Smooth muscle cell (in vitro differentiated cells): ENCODE measurements around the gene SLC6A17. TPM values are rescaled to one million over a fixed set of nuclear protein-coding genes. Genes with fewer than 3 reads are reported as not detected.

Experiments
- DNase-seq: peaks from one replicate; lab custom pipeline; 2025; ENCODE audit not compliant: unreplicated experiment; lab: John Stamatoyannopoulos, UW
- H2AFZ ChIP-seq: fragments of 200-600 bp; sonication (generic); 2 replicates; pipeline ENCODE4 v1.6.0; 2016; ENCODE audit warnings: antibody characterized with exemption, low read depth, mild to moderate bottlenecking
- H3F3A ChIP-seq: fragments of 200-600 bp; sonication (generic); 2 replicates; pipeline ENCODE4 v1.6.0; 2017; ENCODE audit warnings: antibody characterized with exemption, low read depth
- H3K27ac ChIP-seq: fragments of 200-600 bp; sonication (generic); 2 replicates; pipeline ENCODE4 v1.5.1; 2016; ENCODE audit warnings: low read depth, mild to moderate bottlenecking
- H3K27me3 ChIP-seq: fragments of 200-600 bp; sonication (generic); 2 replicates; pipeline ENCODE4 v1.6.1; 2016; ENCODE audit warnings: low read depth, mild to moderate bottlenecking
- H3K36me3 ChIP-seq: fragments of 200-600 bp; sonication (generic); 2 replicates; pipeline ENCODE4 v1.5.1; 2016; ENCODE audit warnings: low read depth
- H3K4me1 ChIP-seq: fragments of 200-600 bp; sonication (generic); 2 replicates; pipeline ENCODE4 v1.5.1; 2016; ENCODE audit warnings: low read depth
- H3K4me2 ChIP-seq: fragments of 200-600 bp; sonication (generic); 2 replicates; pipeline ENCODE4 v1.6.0; 2016; ENCODE audit warnings: mild to moderate bottlenecking
- H3K4me3 ChIP-seq: fragments of 200-600 bp; sonication (generic); 2 replicates; pipeline ENCODE4 v1.5.1; 2016; ENCODE audit warnings: mild to moderate bottlenecking
- H3K79me2 ChIP-seq: fragments of 200-600 bp; sonication (generic); 2 replicates; pipeline ENCODE4 v1.6.0; 2016; ENCODE audit warnings: low read depth, mild to moderate bottlenecking
- H3K9ac ChIP-seq: fragments of 200-600 bp; sonication (generic); 2 replicates; pipeline ENCODE4 v1.6.0; 2016; ENCODE audit warnings: low read depth
- H3K9me3 ChIP-seq: fragments of 200-600 bp; sonication (generic); replicated peaks from 2 replicates; pipeline ENCODE4 v1.5.1; 2016; ENCODE audit warnings: low read depth
- H4K20me1 ChIP-seq: fragments of 200-600 bp; sonication (generic); 2 replicates; pipeline ENCODE4 v1.6.0; 2016; ENCODE audit warnings: low read depth
- CTCF ChIP-seq: fragments of 200-600 bp; sonication (generic); IDR thresholded peaks from 2 replicates; pipeline ENCODE4 v1.5.1; 2017; ENCODE audit warnings: borderline replicate concordance, mild to moderate bottlenecking, antibody characterized with exemption; ENCODE audit not compliant: insufficient read depth, poor library complexity, severe bottlenecking
- WGBS: methylation state at CpG from one replicate; pipeline ENCODE4 v1.1.7; 2016; ENCODE audit warnings: low lambda C conversion rate; 5-methylcytosine and 5-hydroxymethylcytosine counted together
- polyA plus RNA-seq: library from polyadenylated mRNA; unstranded; fragments of >200 nt; fragmentation: Nextera tagmentation; extraction: Ambion mirVana; gene quantifications from 2 replicates; pipeline ENCODE4 v1.2.1, GENCODE V29; 2016
- total RNA-seq: library from RNA; depleted of rRNA; stranded (reverse); fragments of >200 nt; gene quantifications from 2 replicates; pipeline ENCODE4 v1.2.3, GENCODE V29; 2014

SLC6A17 gene
- total and polyA plus RNA-seq, 2 experiments from 2014 or later, result 3.2 to 4.0 TPM

GRCh38 chr1:110225756-110226404, 75.6 kb downstream of the SLC6A17 start:
- H3K4me2 ChIP-seq, result no peak overlapping the region
- H3K9ac ChIP-seq, result no peak overlapping the region
- no peaks in the 10 kb centered on the region for H3K9me3 ChIP-seq
- no peak for DNase-seq
- H3K4me1 ChIP-seq, result no peaks in the 10 kb centered on the region
- WGBS, result 92% methylated on average over 16 of the region's 18 CpGs
- no peaks in the 10 kb centered on the region for H3K27me3 ChIP-seq
- H3F3A ChIP-seq, result no peaks in the 10 kb centered on the region
- H3K27ac ChIP-seq, result no peak overlapping the region
- no peak for TF ChIP-seq CTCF
- no peak overlapping the region for H2AFZ ChIP-seq
- H3K36me3 ChIP-seq, result no peaks in the 10 kb centered on the region
- H4K20me1 ChIP-seq, result peaks cover 9% of the 10 kb centered on the region
- no peaks in the 10 kb centered on the region for H3K79me2 ChIP-seq
- no peak overlapping the region for H3K4me3 ChIP-seq

GRCh38 chr1:110227774-110228173, 77.5 kb downstream of the SLC6A17 start:
- Histone ChIP-seq H2AFZ (no peak overlapping the region), H4K20me1 (no peaks in the 10 kb centered on the region), H3K4me3 (no peak overlapping the region), H3F3A (no peaks in the 10 kb centered on the region), H3K9ac (no peak overlapping the region), H3K4me1 (no peaks in the 10 kb centered on the region), H3K27me3 (no peaks in the 10 kb centered on the region), H3K79me2 (no peaks in the 10 kb centered on the region), H3K36me3 (no peaks in the 10 kb centered on the region), H3K9me3 (no peaks in the 10 kb centered on the region), H3K27ac (no peak overlapping the region), H3K4me2 (no peak overlapping the region)
- DNase-seq, result no peak
- no peak for TF ChIP-seq CTCF
- 95% methylated on average over 12 of the region's 12 CpGs for WGBS

GRCh38 chr1:110228381-110228780, 78.1 kb downstream of the SLC6A17 start:
- H3K36me3 ChIP-seq, result no peaks in the 10 kb centered on the region
- H3K27me3 ChIP-seq, result no peaks in the 10 kb centered on the region
- no peaks in the 10 kb centered on the region for H3K9me3 ChIP-seq
- no peak overlapping the region for H3K9ac ChIP-seq
- no peak overlapping the region for H3K27ac ChIP-seq
- no peak overlapping the region for H3K4me3 ChIP-seq
- H3F3A ChIP-seq, result no peaks in the 10 kb centered on the region
- no peak for TF ChIP-seq CTCF
- no peak overlapping the region for H3K4me2 ChIP-seq
- H3K79me2 ChIP-seq, result no peaks in the 10 kb centered on the region
- WGBS, result 87% methylated on average over 9 of the region's 12 CpGs
- no peaks in the 10 kb centered on the region for H4K20me1 ChIP-seq
- no peak for DNase-seq
- H2AFZ ChIP-seq, result no peak overlapping the region
- H3K4me1 ChIP-seq, result no peaks in the 10 kb centered on the region

GRCh38 chr1:110228869-110229268, 78.6 kb downstream of the SLC6A17 start:
- no peak overlapping the region for H2AFZ ChIP-seq
- WGBS, result 89% methylated on average over 9 of the region's 9 CpGs
- H3K9me3 ChIP-seq, result no peaks in the 10 kb centered on the region
- H3K4me2 ChIP-seq, result no peak overlapping the region
- no peaks in the 10 kb centered on the region for H3K79me2 ChIP-seq
- no peak for DNase-seq
- H3F3A ChIP-seq, result no peaks in the 10 kb centered on the region
- peaks cover under 1% of the 10 kb centered on the region for H3K4me1 ChIP-seq
- no peak overlapping the region for H3K9ac ChIP-seq
- TF ChIP-seq CTCF, result no peak
- no peaks in the 10 kb centered on the region for H3K36me3 ChIP-seq
- no peak overlapping the region for H3K4me3 ChIP-seq
- no peaks in the 10 kb centered on the region for H3K27me3 ChIP-seq
- H3K27ac ChIP-seq, result no peak overlapping the region
- no peaks in the 10 kb centered on the region for H4K20me1 ChIP-seq
